Coronary artery (tissue), 2 donors: ENCODE data around the gene TTC7B.

Experiments used
- DNase-seq: peaks from one replicate; pipeline ENCODE4 v3.0.0-alpha.2; 2017; ENCODE audit warnings: low spot score
- H3K27ac ChIP-seq, 2 donors: fragments of 200-600 bp; sonication (generic); one replicate each; pipeline ENCODE4 v1.5.1; 2016 to 2019
- H3K4me3 ChIP-seq: fragments of 200-600 bp; sonication (generic); 2 replicates; pipeline ENCODE4 v1.5.1; 2016; ENCODE audit warnings: mild to moderate bottlenecking, moderate library complexity
- TF ChIP-seq, protein P1 (sequence below): fragments of 200-600 bp; sonication (generic); IDR thresholded peaks from one replicate; pipeline ENCODE4 v1.5.1; 2019; ENCODE audit warnings: antibody characterized with exemption

The TTC7B gene

GRCh38 chr14:90551733-90552464 lies 264.3 kb downstream of the TTC7B start:
- no peak for DNase-seq
- peak overlapping the region in 1 of 2 donors; percentile 73 for H3K27ac ChIP-seq
- TF ChIP-seq, protein P1, sequence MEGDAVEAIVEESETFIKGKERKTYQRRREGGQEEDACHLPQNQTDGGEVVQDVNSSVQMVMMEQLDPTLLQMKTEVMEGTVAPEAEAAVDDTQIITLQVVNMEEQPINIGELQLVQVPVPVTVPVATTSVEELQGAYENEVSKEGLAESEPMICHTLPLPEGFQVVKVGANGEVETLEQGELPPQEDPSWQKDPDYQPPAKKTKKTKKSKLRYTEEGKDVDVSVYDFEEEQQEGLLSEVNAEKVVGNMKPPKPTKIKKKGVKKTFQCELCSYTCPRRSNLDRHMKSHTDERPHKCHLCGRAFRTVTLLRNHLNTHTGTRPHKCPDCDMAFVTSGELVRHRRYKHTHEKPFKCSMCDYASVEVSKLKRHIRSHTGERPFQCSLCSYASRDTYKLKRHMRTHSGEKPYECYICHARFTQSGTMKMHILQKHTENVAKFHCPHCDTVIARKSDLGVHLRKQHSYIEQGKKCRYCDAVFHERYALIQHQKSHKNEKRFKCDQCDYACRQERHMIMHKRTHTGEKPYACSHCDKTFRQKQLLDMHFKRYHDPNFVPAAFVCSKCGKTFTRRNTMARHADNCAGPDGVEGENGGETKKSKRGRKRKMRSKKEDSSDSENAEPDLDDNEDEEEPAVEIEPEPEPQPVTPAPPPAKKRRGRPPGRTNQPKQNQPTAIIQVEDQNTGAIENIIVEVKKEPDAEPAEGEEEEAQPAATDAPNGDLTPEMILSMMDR = no peak
- no peak overlapping the region for H3K4me3 ChIP-seq

DNA sequence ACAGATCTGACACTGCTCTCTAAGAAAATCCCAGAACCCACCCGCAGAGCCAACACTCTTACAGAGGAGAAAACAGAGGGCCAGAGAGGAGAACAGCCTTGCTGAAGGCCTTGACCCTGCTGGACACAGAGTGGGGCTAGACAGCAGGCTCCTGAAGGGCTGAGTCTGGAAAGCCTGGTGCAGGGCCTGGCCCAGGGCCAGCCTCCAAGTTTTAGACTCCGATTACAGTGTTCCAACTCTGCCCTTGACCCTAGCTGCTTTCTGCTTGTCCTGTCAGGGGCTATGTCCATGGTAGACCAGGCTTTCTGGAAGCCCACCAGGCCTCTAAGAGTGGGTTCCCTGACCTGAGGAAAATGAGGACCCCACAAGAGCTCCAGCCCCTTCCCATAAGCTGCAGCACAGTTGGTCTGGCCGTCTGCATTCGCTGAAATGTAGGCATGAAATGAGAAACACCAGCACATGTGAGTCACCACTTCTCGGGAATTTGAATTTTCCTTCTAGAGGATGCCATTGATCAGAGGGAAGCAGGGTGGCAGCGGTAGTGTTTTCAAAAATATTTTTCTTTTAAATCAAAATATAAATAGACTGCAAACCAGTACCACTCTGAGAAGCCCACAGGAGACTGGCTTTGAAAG lies 265.0 kb downstream of the TTC7B start:
- TF ChIP-seq, protein P1 = no peak
- no peak for DNase-seq
- Histone ChIP-seq H3K4me3 (no peak overlapping the region), H3K27ac (peak overlapping the region in 1 of 2 donors; percentile 73)

GRCh38 chr14:90549794-90550641 lies 266.2 kb downstream of the TTC7B start:
- no peak for DNase-seq
- Histone ChIP-seq H3K27ac (no peak overlapping the region), H3K4me3 (no peak overlapping the region)
- TF ChIP-seq, protein P1 = no peak

DNA sequence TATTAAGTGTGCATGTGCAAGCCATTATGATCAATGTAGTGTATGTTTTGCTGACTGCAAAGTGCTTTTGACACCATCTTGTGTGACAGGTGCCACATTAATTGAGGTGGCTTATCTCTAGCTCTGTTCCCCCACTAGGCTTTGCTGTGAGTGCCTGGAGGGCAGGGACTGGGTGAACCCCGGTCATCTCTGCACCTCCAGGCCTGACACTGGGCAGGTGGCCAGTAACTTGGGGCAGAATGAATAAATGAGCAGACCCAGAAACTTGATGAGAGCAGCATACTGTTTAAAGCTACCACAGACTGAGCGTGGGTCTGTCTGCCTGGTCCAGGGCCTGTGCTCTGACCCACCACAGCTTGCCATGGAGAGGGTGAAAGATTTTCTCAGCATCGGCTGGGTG lies 267.8 kb downstream of the TTC7B start:
- DNase-seq = no peak
- no peak overlapping the region for H3K27ac ChIP-seq
- no peak overlapping the region for H3K4me3 ChIP-seq
- TF ChIP-seq, protein P1 = no peak

DNA sequence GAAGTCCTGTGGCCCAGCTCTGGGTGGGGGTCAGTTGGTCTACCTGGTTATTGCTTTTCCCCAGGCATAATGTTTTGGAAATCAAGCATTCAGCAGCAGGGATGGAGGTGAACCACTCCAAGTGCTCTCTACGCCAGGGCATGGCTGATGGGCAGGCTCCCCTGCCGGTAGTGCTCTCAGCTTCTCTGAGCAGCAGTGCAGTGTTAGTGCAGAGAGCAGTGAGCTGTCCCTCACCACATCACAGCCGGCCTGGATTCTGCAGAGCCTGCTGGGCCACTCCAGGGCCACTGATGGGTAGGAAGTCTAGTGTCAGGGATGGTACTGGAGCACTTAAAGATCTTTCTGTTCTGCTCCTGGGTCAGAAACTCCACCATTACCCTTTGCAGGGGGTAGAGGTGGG lies 268.3 kb downstream of the TTC7B start:
- no peak overlapping the region for H3K4me3 ChIP-seq
- TF ChIP-seq, protein P1 = no peak
- no peak for DNase-seq
- H3K27ac ChIP-seq = no peak overlapping the region

DNA sequence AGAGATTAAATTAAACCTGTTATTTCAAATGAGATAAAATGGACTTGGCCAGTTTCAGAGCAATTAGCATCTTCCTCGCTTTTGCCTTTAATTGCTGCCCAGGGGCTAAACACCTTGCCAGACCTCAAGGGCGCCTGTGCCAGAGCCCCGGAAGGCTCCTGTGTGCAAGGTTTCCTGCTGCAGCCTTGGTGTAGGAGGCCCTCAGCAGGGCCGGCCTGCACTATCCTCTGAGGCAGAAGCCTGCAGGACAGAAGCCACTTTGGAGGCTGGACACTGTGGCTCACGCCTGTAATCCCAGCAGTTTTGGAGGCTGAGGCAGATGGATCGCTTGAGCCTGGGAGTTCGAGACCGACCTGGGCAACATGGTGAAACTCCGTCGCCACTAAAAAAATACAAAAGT lies 269.0 kb downstream of the TTC7B start:
- H3K4me3 ChIP-seq = no peak overlapping the region
- DNase-seq = no peak
- TF ChIP-seq, protein P1 = no peak
- no peak overlapping the region for H3K27ac ChIP-seq
